Muscle of arm (tissue), 12 donors: ENCODE measurements around the gene C11orf91. TPM values are rescaled to one million over a fixed set of nuclear protein-coding genes. Genes with fewer than 3 reads are reported as not detected.
"Not testable (repeated sequence)": the region's sequence is repeated elsewhere in the genome, so short reads cannot be mapped to it uniquely, and the experiment has no call there.

Experiments
- DNase-seq: peaks from one replicate; pipeline ENCODE4 v3.0.0-alpha.2; 2013
- polyA plus RNA-seq, 12 donors: library from polyadenylated mRNA; unstranded; fragments of 120-200 nt; gene quantifications; one replicate each; pipeline ENCODE4 v1.2.1, GENCODE V29; 2013; ENCODE audit not compliant: insufficient read length in 12 of 12

Gene C11orf91
- polyA plus RNA-seq, 12 donors = not detected

DNA sequence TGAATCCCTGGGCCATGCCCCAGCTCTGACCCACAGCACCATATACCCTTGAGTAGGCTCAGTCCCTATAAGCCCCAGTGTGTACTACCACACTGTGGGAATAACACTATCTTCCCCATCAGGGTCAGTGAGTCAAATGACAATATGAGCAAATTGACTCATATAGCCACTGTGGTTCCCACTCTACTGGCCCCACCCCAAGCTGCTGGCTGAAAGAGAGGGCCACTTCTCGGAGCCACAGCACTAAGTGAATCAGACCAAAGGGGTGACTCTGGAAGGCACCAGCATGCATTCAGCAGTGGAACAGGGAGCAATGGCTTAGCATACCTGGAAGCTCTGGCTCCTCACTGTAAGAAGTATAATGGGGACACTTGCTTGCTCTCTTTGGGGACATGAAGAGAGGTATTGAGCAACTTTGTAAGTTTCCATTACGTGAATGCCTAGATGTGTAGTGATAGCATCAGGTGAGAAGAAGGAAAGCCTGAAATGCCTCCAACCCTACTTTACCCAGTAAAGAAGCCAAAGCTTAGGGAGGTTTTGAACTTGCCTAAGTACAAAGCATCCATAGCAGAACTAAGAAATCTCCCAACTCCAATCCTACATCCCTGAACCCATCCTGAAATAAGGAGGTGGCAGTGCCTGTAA is 22.1 kb upstream of the C11orf91 start:
- no peak for DNase-seq

DNA sequence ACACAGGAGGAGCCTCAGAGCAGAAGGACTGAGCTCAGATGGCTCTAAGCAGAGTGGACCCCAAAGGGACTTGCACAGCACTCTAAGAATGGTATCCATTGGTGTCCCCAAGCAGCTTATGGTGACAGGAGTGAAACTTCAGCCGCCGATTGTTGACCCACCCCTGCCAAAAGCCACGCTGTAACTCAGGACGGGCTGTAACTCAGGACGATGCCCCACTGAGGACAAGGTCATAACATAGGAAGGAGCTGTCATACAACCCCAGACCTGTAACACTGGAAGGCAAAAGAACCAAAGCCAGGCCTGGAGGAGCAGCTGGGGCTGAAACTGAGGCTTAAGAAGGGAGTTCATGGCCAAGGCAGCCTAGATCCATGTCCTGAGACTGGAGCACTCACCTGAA is 21.4 kb upstream of the C11orf91 start:
- DNase-seq = no peak

DNA sequence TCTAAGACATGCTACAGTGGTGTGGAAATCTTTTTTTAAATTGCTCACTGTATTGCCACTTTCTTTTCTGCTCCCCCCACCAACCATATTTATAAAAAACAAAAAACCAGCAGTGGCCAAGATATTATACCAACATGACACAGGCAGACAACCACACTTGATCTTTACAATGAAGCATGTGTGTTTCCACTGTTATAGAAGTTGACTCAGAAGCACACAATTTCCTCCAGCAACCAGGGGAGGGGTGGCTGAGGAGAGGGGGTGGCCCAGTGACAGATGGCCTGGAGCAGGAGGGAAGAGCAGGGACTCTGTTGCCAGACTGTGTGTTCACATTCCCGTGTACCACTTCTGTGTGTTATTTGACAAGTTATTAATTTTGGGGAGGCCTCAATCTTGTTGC is 20.8 kb upstream of the C11orf91 start:
- no peak for DNase-seq

DNA sequence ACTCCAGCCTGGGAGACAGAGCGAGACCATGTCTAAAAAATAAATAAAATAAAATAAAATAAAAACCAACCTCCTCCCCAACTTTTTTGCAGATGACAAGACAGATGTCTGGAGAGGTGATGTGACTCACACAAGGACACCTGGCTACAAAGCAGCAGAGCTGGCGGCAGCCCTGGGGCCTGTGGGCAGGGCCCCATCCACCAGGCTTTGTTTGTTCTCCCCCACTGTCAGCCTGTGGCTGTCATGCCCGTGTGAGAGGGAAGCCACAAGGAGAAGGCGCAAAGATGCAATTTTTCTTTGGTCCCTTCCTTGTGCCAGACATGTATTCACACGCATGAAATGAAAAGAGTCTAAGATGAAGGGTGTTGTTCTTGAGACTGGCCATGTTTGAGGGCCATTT is 19.0 kb upstream of the C11orf91 start:
- no peak for DNase-seq

DNA sequence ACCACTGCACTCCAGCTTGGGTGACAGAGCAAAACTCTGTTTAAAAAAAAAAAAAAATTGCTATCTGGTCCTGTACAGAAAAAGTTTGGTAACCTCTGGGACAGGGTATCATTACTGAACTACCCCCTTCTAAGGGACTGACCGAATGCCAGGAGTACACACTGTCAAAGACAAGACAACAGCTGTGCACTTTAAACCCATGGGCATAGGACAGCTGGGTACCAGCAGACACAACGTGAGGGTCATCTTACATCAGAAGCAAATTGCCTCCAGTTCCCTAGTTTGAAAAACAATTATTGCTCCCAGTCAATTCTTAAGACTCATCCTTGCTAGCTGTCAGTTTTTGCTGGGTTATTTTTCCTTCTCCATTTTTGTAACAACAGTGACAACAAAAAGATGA is 17.8 kb upstream of the C11orf91 start:
- DNase-seq = no peak

DNA sequence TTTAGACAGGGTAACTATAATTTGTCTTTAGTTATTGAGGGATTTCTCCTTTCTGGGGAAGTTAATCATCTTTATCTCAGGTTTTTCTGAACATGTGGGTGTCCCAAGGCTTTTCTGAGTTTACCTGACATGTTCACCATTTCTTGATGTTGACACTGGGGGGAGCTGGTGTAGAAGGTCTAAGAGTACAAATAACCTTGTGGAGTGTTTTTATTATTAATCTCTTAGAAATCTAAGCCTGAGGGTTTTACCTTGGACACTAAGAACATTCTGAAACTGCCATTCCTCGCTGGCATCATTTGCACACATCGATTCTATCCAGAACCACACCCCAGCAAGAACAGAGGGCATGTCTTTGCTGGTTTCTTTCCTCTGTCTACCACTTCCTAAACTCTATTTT is 15.6 kb upstream of the C11orf91 start:
- no peak for DNase-seq

DNA sequence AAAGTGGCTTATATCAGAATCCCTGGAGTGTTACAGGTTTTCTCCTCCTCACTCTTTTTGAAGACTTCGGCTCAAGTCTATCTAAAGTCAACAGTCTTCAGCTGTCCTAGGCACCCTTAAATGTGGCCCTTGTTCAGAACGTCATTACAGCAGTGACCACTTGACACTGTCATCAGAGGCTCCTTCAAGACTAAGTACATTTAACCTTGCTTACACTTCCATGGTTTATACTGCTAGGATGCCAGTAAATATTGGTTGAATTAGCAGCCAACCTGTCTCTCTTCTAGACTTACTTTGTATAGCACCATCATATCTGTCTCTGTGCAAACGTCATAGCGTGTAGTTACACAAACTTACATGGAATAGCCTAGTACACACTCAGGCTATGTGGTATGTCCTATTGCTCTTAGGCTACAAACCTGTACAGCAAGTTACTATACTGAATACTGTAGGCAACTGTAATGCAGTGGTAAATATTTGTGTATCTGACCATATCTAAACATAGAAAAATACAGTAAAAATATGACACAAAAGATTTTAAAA is 13.3 kb upstream of the C11orf91 start:
- DNase-seq = no peak

DNA sequence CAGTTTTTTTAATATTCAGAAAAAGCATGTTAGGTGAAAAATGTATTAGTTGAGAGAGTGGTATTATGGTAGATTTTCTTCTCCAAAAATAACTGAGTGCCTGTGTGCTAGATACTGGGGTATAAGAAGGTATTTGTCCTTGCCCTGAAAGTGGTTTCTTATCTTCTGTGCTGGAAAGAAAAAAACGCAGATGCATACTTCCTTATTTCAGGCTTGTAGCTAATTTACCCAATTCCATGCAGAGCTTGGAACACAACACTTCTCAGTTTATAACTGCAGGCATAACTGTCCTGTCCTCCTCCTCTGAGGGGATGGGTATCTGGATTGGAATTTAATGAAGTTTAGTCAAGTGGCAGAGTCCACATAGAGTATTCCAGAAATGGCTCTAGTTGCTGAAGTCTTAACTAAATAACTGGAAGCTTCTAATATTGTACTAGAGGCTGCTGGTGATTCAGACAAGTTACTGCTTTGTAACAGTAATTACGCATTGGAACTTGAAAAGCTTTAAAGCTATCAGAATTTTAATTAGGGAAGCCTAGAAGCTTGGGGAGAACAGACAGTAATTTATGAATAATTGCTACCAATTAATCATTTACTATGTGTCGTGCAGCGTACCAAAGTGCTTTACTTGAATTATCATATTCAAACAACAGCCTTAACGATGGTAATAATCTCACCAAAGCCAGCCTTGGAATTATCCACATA is 12.7 kb upstream of the C11orf91 start:
- no peak for DNase-seq

DNA sequence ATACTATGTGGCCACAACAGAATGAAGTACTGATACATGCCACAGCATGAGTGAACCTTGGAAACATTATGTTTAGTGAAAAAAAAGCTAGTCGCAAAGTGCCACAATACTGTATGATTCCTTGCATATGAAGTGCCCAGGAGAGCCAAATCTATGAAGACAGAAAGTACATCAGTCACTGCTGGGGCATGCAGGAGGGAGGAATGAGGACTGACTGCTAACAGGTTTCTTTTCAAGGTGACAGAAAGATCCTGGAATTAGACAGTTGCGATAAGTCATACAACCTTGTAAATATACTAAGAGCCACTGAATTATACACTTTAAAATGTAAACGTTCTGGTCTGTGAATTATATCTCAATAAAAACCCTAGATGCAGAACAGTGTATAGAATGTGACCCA is 11.8 kb upstream of the C11orf91 start:
- no peak for DNase-seq

DNA sequence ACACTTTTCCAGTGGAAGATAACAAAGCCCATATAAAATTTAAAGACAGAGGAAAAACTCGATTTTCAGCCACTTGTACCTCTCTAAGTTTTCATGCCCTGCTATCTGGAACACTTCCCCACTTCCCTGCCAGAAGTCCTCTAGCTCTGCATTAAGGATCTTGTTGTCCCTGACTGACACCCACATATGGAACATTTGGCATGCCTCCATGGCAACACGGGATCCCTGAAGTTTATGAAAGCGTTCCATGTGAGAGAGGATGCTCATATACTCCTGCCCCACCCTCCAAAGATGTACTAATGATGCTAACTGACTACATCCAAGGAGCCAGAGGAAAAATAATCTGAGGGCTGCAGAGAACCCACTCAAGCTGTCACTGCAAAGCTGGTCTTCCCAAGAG is 8.8 kb upstream of the C11orf91 start:
- no peak for DNase-seq

DNA sequence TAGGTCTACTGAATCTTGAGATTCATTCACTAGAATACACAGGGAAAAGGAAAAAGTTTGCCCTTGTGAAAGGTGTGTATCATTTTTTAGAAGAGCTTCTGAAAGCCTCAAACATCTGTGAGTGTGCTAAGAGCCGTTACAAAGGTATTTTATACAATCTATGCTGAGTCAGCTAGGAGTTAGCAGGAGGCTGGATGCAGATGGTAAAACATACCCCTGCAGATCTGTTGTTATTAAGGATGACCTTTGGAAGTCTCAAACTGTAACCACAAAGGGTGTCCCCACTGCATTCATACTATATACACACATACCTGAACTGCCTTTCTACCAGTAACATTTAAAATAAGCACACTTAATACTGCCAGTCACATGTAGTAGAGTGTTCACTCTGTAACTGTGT is 8.4 kb upstream of the C11orf91 start:
- no peak for DNase-seq

DNA sequence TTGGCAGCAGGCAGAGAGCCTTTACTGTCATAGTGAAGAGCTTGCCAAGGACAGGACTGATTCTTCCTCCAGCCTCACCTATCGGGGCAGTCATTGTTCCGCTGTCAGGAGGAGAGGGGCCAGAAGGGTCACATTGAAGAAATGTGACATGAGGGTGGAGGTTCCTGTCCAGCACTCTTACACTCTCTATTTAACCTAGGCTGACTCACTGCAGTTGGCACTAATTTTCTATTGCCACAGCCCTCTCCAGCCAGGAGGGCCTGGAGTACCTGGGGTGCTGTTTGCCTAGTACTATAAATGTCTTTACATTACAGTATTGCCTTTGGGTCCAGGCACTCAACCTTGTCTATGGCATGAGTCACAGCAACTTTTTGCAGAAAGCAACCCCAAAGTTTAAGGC is 7.2 kb upstream of the C11orf91 start:
- not testable (repeated sequence) for DNase-seq

DNA sequence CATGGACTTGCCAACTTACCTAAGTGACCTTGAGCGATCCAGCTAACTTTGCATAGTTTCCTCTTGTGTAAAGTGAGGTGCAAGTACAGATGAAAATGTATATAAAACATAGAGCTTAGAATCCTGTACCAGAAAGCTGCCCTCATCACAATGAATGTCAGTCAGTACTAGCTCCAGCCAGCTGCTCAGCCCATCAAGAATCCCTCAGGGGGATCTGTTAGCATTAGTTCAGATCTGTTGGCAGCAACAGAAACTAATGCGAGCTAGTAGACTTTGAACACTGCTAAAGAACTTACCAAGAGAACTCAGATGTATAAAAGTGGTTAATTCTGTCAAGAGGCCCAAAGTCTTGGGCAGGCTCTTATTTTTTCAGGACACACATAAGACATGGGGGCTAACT is 6.3 kb upstream of the C11orf91 start:
- DNase-seq = no peak

DNA sequence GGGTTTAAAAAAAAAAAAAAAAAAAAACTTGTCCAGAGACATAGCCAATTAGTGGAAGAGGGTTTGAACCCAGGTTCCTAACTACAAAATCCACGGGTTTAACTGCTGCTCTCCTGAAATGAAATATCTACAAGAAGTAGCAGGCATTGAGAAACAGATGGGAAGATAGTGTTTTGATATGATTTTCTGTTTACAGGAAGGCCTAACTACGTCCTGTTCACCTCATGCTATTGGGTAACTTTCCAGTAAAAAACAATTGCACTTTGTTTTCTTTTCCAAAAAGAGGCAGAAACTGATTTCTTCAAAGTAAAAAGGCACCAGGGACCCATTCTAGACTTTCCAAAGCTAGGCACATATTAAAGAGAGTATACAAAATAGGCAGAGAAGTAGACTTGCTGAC is 5.9 kb upstream of the C11orf91 start:
- DNase-seq = no peak

DNA sequence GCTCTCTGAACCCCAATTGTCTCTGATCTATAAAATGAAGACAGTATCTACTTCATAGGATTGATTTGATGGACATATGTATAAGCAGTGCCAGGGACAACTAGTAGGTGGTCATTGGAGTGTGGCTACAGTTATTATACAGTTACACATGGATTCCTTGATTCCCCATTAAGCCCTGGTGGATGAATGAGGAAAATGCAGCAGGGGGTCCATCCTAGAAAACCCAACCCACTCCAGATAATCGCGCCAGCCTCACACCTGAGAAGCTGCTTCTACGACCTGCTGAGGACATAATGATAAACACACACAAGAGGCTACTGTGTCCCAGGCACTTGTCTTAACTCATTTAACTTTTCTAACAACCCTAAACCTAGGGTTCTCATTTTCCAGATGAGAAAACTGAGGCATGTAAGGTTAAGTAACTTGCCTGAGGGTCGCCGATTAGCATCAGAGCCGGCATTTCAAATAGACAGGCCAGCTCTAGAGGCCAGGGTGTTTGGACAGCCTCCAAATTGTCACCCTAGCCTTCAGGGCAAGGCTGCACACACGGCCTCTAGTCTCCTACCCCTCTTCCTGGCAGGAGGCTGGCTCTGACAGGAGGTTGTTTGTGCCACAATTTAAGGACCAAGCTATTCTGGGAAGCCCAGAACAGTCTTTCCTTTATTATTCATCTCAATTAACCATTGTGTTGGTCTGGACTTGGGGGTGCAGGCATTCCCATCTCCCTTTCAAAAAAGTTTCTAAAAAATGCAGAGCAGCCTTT is 3.8 kb upstream of the C11orf91 start:
- no peak for DNase-seq

DNA sequence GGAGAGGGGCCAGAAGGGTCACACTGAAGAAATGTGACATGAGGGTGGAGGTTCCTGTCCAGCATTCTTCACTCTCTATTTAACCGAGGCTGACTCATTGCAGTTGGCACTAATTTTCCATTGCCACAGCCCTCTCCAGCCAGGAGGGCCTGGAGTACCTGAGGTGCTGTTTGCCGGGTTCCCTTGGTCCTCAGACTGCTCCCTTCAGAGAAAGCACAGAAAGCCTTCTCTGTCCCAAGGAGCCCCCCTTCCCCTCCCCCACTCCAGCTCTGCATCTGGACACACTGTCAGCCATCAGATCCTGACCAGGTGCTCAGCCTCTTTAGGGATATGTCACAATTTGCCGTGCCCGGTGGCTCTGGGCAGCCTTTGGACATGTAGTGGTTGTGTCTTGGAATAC is 3.2 kb upstream of the C11orf91 start:
- DNase-seq = no peak

DNA sequence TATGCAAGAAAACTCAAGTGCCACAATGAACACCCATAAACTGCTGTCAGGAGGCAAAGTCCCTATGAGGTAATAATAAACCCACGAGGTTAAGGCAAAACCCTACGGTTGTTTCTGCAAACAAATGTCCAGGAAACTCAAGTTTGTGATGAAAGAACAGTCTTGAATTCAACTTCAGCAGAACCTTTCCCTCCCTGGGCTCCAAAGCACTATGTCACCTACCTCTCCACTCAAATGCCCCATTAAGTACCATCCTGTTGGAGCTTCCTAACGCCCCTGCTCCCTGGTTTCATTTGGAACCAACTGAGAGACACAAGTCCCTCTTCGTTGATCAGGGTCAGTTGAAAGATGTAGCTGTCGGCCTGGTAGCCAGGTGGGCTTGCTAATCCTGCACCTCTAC is 2.6 kb upstream of the C11orf91 start:
- DNase-seq = no peak

DNA sequence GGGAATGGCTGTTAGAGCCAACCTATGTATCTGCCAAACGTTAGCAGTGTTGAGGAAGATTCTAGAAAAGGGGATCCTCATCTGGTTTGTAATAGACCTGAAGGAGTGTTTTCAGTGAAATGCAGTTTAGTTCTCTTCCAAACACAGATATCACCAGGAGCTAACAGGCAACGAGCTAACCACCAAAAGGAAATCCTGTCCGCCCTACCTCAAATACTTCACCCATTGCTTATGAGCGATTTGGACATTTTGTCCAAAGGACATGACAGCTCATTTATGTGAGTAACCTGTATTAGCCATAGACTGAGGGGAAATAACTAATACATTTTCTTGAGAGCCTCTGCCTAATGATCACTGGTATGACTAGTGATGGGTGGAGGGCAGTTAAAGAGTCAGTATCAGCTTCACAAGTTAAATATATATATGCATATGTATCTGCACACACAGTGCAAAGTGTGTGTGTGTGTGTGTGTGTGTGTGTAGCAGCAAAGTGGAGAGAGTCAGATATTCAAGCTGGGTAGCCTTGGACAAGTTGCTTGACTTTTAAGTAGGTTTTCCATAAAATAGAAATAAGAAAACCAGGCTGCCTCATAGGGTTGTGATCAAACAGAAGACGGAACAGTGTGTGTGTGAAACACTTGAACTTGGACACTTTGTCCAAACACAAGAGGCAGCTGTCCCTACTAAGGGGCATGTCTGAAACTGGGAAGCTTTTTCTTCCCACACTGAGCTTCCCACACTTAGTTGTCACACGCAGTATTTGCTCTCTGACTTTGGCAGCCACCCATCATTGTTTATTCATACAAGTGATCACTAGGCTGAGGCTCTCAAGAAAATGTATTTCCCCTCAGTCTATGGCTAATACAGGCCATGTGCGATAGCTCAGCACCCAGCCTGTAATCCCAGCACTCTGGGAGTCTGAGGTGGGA is 940 bp upstream of the C11orf91 start:
- peak; percentile 74 for DNase-seq

DNA sequence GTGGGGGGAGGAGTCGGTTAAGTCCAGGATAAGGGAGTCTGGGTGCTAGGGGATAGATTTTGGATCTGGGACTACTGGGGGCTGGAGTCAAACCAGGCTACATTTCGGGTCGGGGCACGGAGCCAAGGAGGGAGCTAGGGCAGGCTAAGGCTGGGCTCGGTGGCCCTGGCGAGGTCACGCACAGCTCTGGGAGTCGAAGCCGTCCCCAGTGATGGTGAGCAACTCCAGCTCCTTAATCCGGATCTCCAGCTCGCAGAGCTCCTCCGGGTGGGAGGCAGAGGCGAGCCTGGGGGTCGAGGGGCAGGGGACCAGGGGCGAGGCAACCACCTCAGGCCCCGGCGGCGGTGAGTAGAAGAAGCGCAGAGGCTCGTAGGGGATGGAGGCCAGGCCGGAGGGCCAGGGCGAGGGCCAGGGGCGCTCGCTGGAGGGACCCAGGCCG is 544 bp downstream of the C11orf91 start:
- DNase-seq = no peak

DNA sequence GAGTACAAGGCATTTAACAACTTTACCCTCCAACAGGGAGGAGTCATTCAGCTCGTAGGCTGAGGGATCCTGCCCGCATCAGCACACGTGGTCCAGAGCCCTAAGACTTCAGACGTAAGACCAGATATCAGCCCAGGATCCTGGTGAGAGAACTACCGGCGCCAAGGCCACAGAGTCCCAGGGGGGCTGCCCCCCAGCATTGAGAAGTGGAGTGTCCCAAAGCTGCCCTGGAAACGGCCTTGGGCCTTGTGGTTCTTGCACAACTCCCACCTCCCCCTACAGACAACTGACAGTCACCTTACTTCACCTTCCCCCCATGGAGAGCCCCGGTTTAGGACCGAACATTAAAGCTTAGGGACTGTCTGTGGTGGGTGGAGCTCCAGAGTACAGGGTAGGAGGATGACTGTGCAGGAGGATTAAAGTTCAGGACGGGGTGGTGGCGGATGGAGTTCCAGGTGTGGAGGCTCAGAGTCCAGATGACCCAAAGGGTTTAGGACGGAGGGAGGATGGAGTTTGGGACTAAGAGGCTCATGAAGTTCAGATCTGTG is 1.0 kb downstream of the C11orf91 start:
- no peak for DNase-seq

DNA sequence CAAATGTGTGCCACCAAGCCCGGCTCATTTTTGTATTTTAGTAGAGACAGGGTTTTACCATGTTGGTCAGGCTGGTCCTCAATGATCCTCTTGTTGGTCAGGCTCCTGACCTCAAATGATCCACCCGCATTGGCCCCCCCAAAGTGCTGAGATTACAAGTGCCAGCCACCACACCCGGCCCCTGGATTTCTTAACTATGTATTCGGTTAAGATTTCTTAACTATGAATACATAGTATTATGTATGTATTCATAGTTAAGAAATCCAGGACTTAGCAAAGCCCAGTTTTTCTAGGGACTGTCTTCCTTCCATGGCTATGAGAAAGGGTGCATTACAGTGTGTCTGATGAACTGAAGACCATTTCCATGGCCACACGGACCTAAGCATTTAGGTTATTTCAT is 1.7 kb downstream of the C11orf91 start:
- no peak for DNase-seq
